Thyroid gland (tissue), 4 donors: Measurements from ENCODE around the gene OR52N4.

Source experiments
- CTCF ChIP-seq, 6 experiments: fragments of 200-600 bp in 3 of 6; fragments of 450-650 bp in 3 of 6; sonication (generic) in 3 of 6; IDR thresholded peaks; one replicate each; pipeline ENCODE4 v1.5.1; 2016 to 2019; ENCODE audit warnings: antibody characterized with exemption in 6 of 6, mild to moderate bottlenecking in 2 of 6, inconsistent platforms in 1 of 6, moderate library complexity in 1 of 6
- POLR2A ChIP-seq, 2 donors: fragments of 450-650 bp; IDR thresholded peaks; one replicate each; pipeline ENCODE4 v1.6.1; 2017; ENCODE audit warnings: antibody characterized with exemption in 2 of 2, mild to moderate bottlenecking in 2 of 2, moderate library complexity in 1 of 2

GRCh38 chr11:5737091-5737490 lies 17.0 kb upstream of the OR52N4 start:
- TF ChIP-seq CTCF (IDR thresholded peaks at IDR 0.05) (no peak), POLR2A (IDR thresholded peaks at IDR 0.05) (no peak)
